NCI-H748 (cell line): ENCODE data around the gene GNG10.
"Not testable (repeated sequence)": the region's sequence is repeated elsewhere in the genome, so short reads cannot be mapped to it uniquely, and the experiment has no call there.

Experiments used
- DNase-seq: peaks from one replicate; lab custom pipeline; 2025; ENCODE audit not compliant: unreplicated experiment; lab: John Stamatoyannopoulos, UW

The GNG10 gene

GRCh38 chr9:111661150-111661801, at the start of gene GNG10:
Gene GNG10, plus strand, starts transcription at chr9:111661605. Its CDS starts 30 bp downstream, at chr9:111661635.
- DNase-seq: peak; percentile 63

GRCh38 chr9:111613436-111614040, 47.9 kb upstream of the GNG10 start:
- DNase-seq: peak; percentile 42

- no peak for DNase-seq
Measured at GRCh38 chr9:111615928-111616327, 45.5 kb upstream of the GNG10 start.

GRCh38 chr9:111617349-111617748, 44.1 kb upstream of the GNG10 start:
- not testable (repeated sequence) for DNase-seq

GRCh38 chr9:111621895-111622480, 39.4 kb upstream of the GNG10 start:
- DNase-seq: peak; percentile 33

GRCh38 chr9:111622626-111623025, 38.8 kb upstream of the GNG10 start:
- DNase-seq: no peak

- DNase-seq: no peak
Measured at GRCh38 chr9:111627260-111627963, 34.0 kb upstream of the GNG10 start.

GRCh38 chr9:111628411-111628810, 33.0 kb upstream of the GNG10 start:
- no peak for DNase-seq

- peak; percentile 43 for DNase-seq
Measured at GRCh38 chr9:111630182-111630963, 31.0 kb upstream of the GNG10 start.

- no peak for DNase-seq
Measured at GRCh38 chr9:111630964-111631213, 30.5 kb upstream of the GNG10 start.

- DNase-seq: peak; percentile 99
Measured at GRCh38 chr9:111631214-111631971, 30.0 kb upstream of the GNG10 start, which contains the start of gene DNAJC25. Gene DNAJC25, plus strand, starts transcription at chr9:111631334. Its CDS starts 74 bp downstream, at chr9:111631408.

GRCh38 chr9:111632060-111632459, 29.3 kb upstream of the GNG10 start:
- no peak for DNase-seq

- DNase-seq: no peak
Measured at GRCh38 chr9:111632695-111633388, 28.6 kb upstream of the GNG10 start.

GRCh38 chr9:111633389-111633736, 28.0 kb upstream of the GNG10 start:
- no peak for DNase-seq

GRCh38 chr9:111634860-111635259, 26.5 kb upstream of the GNG10 start:
- no peak for DNase-seq

GRCh38 chr9:111637421-111637950, 23.9 kb upstream of the GNG10 start:
- no peak for DNase-seq

GRCh38 chr9:111644195-111644772, 17.1 kb upstream of the GNG10 start:
- DNase-seq: no peak

GRCh38 chr9:111645806-111646205, 15.6 kb upstream of the GNG10 start:
- DNase-seq: no peak

- DNase-seq: no peak
Measured at GRCh38 chr9:111646417-111646816, 15.0 kb upstream of the GNG10 start.
